ENCODE measurements around the gene GDA. TPM values are rescaled to one million over a fixed set of nuclear protein-coding genes. Genes with fewer than 3 reads are reported as not detected.

Gene GDA
- total RNA-seq, 1 experiment from 2014 or later, result 49.4 TPM

DNA sequence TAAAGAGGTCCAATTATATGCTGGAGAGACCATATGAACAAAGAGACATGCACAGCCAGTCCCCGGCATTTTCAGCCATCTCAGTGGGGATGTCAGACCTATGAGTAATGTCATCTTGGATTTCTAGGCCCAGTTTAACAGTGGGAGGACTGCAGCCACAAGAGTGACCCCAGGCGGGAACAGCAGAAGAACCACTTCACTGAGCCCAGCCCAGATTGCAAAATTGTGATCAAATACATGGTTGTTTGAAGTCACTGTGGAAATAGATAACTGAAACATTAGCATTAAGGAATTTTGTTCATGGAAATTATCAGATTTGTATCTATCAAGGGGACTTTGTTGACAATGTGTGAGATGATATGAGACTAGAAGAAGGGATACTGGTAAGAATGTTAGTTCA lies 46.7 kb upstream of the GDA start (continued):
- no peak for TF ChIP-seq YY1 (IDR thresholded peaks at IDR 0.05; ENCODE audit: extremely low read depth, insufficient replicate concordance, low read depth, low read length)
- TF ChIP-seq EZH2phosphoT487 (IDR thresholded peaks at IDR 0.05; ENCODE audit: borderline replicate concordance), result no peak
- no peak for TF ChIP-seq JUND (IDR thresholded peaks at IDR 0.05)
- TF ChIP-seq SRF (IDR thresholded peaks at IDR 0.05; ENCODE audit: low read depth), result no peak
- no peak for TF ChIP-seq EGR1 (IDR thresholded peaks at IDR 0.05; ENCODE audit: low read depth)
- no peak for TF ChIP-seq RAD21 (IDR thresholded peaks at IDR 0.05; ENCODE audit: low read depth)
- no peak for TF ChIP-seq ZBTB33 (IDR thresholded peaks at IDR 0.05; ENCODE audit: extremely low read depth, insufficient replicate concordance, low read length)

GRCh38 chr9:72113056-72113455 lies 36.2 kb upstream of the GDA start:
- no TSS peak for BruUV-seq (replicated peaks)
- TF ChIP-seq ZFX (IDR thresholded peaks at IDR 0.05) (no peak), ELF1 (IDR thresholded peaks at IDR 0.05; ENCODE audit: borderline replicate concordance, low read depth) (no peak), EGR1 (IDR thresholded peaks at IDR 0.05; ENCODE audit: low read depth) (no peak), ATF3 (IDR thresholded peaks at IDR 0.05) (no peak), SP1 (IDR thresholded peaks at IDR 0.05; ENCODE audit: low read depth) (no peak), POLR2AphosphoS5 (IDR thresholded peaks at IDR 0.05; ENCODE audit: low read depth, low read length) (no peak), TCF7L2 (IDR thresholded peaks at IDR 0.05; ENCODE audit: borderline replicate concordance, extremely low read depth, insufficient read depth, insufficient read length) (no peak), EZH2phosphoT487 (IDR thresholded peaks at IDR 0.05; ENCODE audit: borderline replicate concordance) (no peak), SRF (IDR thresholded peaks at IDR 0.05; ENCODE audit: low read depth) (no peak), SIN3A (IDR thresholded peaks at IDR 0.05; ENCODE audit: low read depth) (no peak), CTCF (IDR thresholded peaks at IDR 0.05 in 2 of 3, conservative IDR thresholded peaks at IDR 0.05 in 1 of 3; ENCODE audit: borderline replicate concordance in 1 of 3, insufficient read depth in 1 of 3, low read depth in 2 of 3, low read length in 2 of 3) (no peak), RAD21 (IDR thresholded peaks at IDR 0.05; ENCODE audit: low read depth) (no peak), YY1 (IDR thresholded peaks at IDR 0.05; ENCODE audit: extremely low read depth, insufficient replicate concordance, low read depth, low read length) (no peak), FOSL1 (IDR thresholded peaks at IDR 0.05; ENCODE audit: low read depth) (no peak), ZNF274 (IDR thresholded peaks at IDR 0.05; ENCODE audit: low read depth, low read length) (no peak)
- TF ChIP-seq, protein P1, sequence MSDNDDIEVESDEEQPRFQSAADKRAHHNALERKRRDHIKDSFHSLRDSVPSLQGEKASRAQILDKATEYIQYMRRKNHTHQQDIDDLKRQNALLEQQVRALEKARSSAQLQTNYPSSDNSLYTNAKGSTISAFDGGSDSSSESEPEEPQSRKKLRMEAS (IDR thresholded peaks at IDR 0.05), result no peak
- Histone ChIP-seq H3K4me1 (ENCODE audit: control insufficient read depth in 1 of 2, insufficient read depth in 2 of 2, low read length in 2 of 2) (no peaks in the 10 kb centered on the region), H4K20me1 (ENCODE audit: insufficient read depth) (no peaks in the 10 kb centered on the region), H3K4me3 (replicated peaks in 1 of 2; ENCODE audit: low read depth in 1 of 2, low read length in 2 of 2) (no peak overlapping the region), H3K27ac (ENCODE audit: low read depth, low read length) (no peak overlapping the region), H3K79me2 (ENCODE audit: insufficient read depth, low read length) (no peaks in the 10 kb centered on the region), H3K27me3 (ENCODE audit: insufficient read depth, low read length) (no peaks in the 10 kb centered on the region), H3K9me2 (ENCODE audit: insufficient read depth) (no peaks in the 10 kb centered on the region), H3K9me3 (ENCODE audit: control insufficient read depth in 1 of 2, insufficient read depth in 1 of 2, low read depth in 1 of 2, low read length in 2 of 2) (no peaks in the 10 kb centered on the region), H3K4me2 (ENCODE audit: low read length) (no peak overlapping the region), H3K9ac (ENCODE audit: low read length) (no peak overlapping the region), H2AFZ (ENCODE audit: low read depth, low read length, poor library complexity, severe bottlenecking) (no peak overlapping the region), H3K36me3 (ENCODE audit: control insufficient read depth in 1 of 2, insufficient read depth in 2 of 2, low read length in 2 of 2) (no peaks in the 10 kb centered on the region)
- DNase-seq (ENCODE audit: low read depth, low spot score) (no peak), ATAC-seq (no peak)
- ChIA-PET CTCF (interaction anchor here (0.7 kb wide), 1 partner anchor 57 kb away, joined by 3 read pairs; no protein-coding TSS in a partner anchor), RAD21 (ENCODE audit: low non-redundant PET in 1 of 2, low total read pairs in 2 of 2, uncharacterized antibody in 2 of 2, unreplicated experiment in 2 of 2) (no interaction called here), POLR2A (no interaction called here)
- intact Hi-C loops (cut with micrococcal nuclease), result no loop called here
